Endothelial cell of umbilical vein (primary cell): Measurements from ENCODE around the gene WNT11. TPM values are rescaled to one million over a fixed set of nuclear protein-coding genes. Genes with fewer than 3 reads are reported as not detected.

ENCODE experiments used
- BruUV-seq: library from RNA; stranded (reverse); fragments of 400-500 nt; replicated peaks from 2 replicates; lab custom pipeline; 2021; lab: Mats Ljungman, UMichigan
- CTCF ChIA-PET: fragments of 300-600, 350-600 bp; sonication (Branson Sonifier 250); formaldehyde crosslinking; loops from one replicate; lab custom pipeline; 2021; ENCODE audit warnings: antibody characterized with exemption, inconsistent platforms; lab: Charles Lee
- POLR2A ChIA-PET: fragments of 300-600, 350-600 bp; sonication (Branson Sonifier 250); formaldehyde crosslinking; loops from one replicate; lab custom pipeline; 2021; ENCODE audit warnings: antibody characterized with exemption, inconsistent platforms; lab: Charles Lee
- DNase-seq: peaks from one replicate; pipeline ENCODE4 v3.0.0-alpha.2; 2011; ENCODE audit warnings: low read depth, low spot score
- FAIRE-seq: peaks from 2 replicates; lab custom pipeline; 2011; peaks lifted over from hg19 to GRCh38; lab: Jason Lieb, UNC
- H2AFZ ChIP-seq: 2 replicates; pipeline ENCODE4 v1.6.0; 2012; ENCODE audit warnings: low read depth, low read length, control low read depth, inconsistent platforms
- H3K27ac ChIP-seq: 2 replicates; pipeline ENCODE4 v1.5.1; 2011; ENCODE audit warnings: low read depth, mild to moderate bottlenecking, control low read depth, low read length, moderate library complexity; ENCODE audit not compliant: insufficient read depth
- H3K27me3 ChIP-seq, 2 experiments: 2 replicates each; pipeline versions ENCODE4 v1.6.0 to v1.6.1; 2011; ENCODE audit warnings: low read length in 2 of 2, mixed read lengths in 1 of 2; ENCODE audit not compliant: control insufficient read depth in 2 of 2, insufficient read depth in 2 of 2
- H3K36me3 ChIP-seq, 2 experiments: 2 replicates in 1 of 2; 3 replicates in 1 of 2; pipeline ENCODE4 v1.5.1; 2011; ENCODE audit warnings: low read length in 2 of 2, mild to moderate bottlenecking in 1 of 2, moderate library complexity in 1 of 2; ENCODE audit not compliant: control insufficient read depth in 2 of 2, insufficient read depth in 2 of 2; ENCODE audit errors: extremely low read depth in 1 of 2
- H3K4me1 ChIP-seq: 3 replicates; pipeline ENCODE4 v1.5.1; 2011; ENCODE audit warnings: mild to moderate bottlenecking, low read length; ENCODE audit not compliant: control insufficient read depth, insufficient read depth; ENCODE audit errors: extremely low read depth
- H3K4me2 ChIP-seq: 2 replicates; pipeline ENCODE4 v1.6.1; 2011; ENCODE audit warnings: low read length, control low read depth, mixed read lengths; ENCODE audit not compliant: insufficient read depth
- H3K4me3 ChIP-seq, 3 experiments: fragments of 200-600 bp in 1 of 3; sonication (generic), shearing (Covaris generic) in 1 of 3; replicated peaks in 1 of 3; 2 replicates each; pipeline ENCODE4 v1.5.1; 2011 to 2016; ENCODE audit warnings: control low read depth in 3 of 3, low read length in 3 of 3, mild to moderate bottlenecking in 2 of 3, inconsistent platforms in 1 of 3, low read depth in 1 of 3, moderate library complexity in 1 of 3; ENCODE audit not compliant: insufficient read depth in 1 of 3
- H3K79me2 ChIP-seq: 2 replicates; pipeline ENCODE4 v1.6.0; 2012; ENCODE audit warnings: low read length, inconsistent platforms; ENCODE audit not compliant: control insufficient read depth, insufficient read depth
- H3K9ac ChIP-seq: replicated peaks from 2 replicates; pipeline ENCODE3; 2011; ENCODE audit warnings: low read length, control low read depth; ENCODE audit not compliant: insufficient read depth; ENCODE audit errors: extremely low read depth
- H3K9me1 ChIP-seq: replicated peaks from 3 replicates; pipeline ENCODE4 v1.6.0; 2011; ENCODE audit warnings: mild to moderate bottlenecking, low read length; ENCODE audit not compliant: control insufficient read depth, insufficient read depth; ENCODE audit errors: extremely low read depth
- H3K9me3 ChIP-seq: replicated peaks from 2 replicates; pipeline ENCODE4 v1.5.1; 2012; ENCODE audit warnings: low read length, inconsistent platforms; ENCODE audit not compliant: control insufficient read depth, insufficient read depth
- H4K20me1 ChIP-seq: replicated peaks from 2 replicates; pipeline ENCODE3; 2011; ENCODE audit warnings: mild to moderate bottlenecking, low read length; ENCODE audit not compliant: control insufficient read depth, insufficient read depth; ENCODE audit errors: extremely low read depth
- CTCF ChIP-seq, 2 donors: IDR thresholded peaks; 1 replicate in 1 of 2; 2 replicates in 1 of 2; pipeline ENCODE4 v1.5.1; 2011; ENCODE audit warnings: low read length in 2 of 2, mild to moderate bottlenecking in 2 of 2, moderate library complexity in 2 of 2, control low read depth in 1 of 2, inconsistent platforms in 1 of 2, low read depth in 1 of 2; ENCODE audit not compliant: insufficient read depth in 1 of 2; ENCODE audit errors: extremely low read depth in 1 of 2
- EZH2 ChIP-seq: IDR thresholded peaks from 2 replicates; pipeline ENCODE4 v1.6.1; 2012; ENCODE audit warnings: borderline replicate concordance, low read depth, mild to moderate bottlenecking, moderate library complexity, low read length, inconsistent platforms; ENCODE audit not compliant: severe bottlenecking
- FOS ChIP-seq: IDR thresholded peaks from 2 replicates; pipeline ENCODE4 v1.6.1; 2011; ENCODE audit warnings: mild to moderate bottlenecking, low read length, moderate library complexity, borderline replicate concordance; ENCODE audit not compliant: insufficient read depth
- GATA2 ChIP-seq: IDR thresholded peaks from 2 replicates; pipeline ENCODE4 v1.7.0; 2011; ENCODE audit warnings: low read depth, mild to moderate bottlenecking, moderate library complexity, mixed read lengths, low read length; ENCODE audit not compliant: insufficient read length, insufficient read depth
- JUN ChIP-seq: IDR thresholded peaks from 2 replicates; pipeline ENCODE4 v1.6.1; 2011; ENCODE audit warnings: borderline replicate concordance, low read depth; ENCODE audit not compliant: insufficient read length, insufficient read depth
- MAX ChIP-seq: IDR thresholded peaks from 2 replicates; pipeline ENCODE4 v1.6.1; 2011; ENCODE audit not compliant: insufficient read depth, insufficient read length
- MYC ChIP-seq: IDR thresholded peaks from one replicate; pipeline ENCODE4 v1.6.1; 2011; ENCODE audit warnings: mild to moderate bottlenecking, low read depth, low read length
- POLR2A ChIP-seq: IDR thresholded peaks from 2 replicates; pipeline ENCODE4 v1.6.1; 2012; ENCODE audit warnings: low read depth, mild to moderate bottlenecking, control low read depth, low read length
- POLR2AphosphoS5 ChIP-seq: IDR thresholded peaks from 2 replicates; pipeline ENCODE4 v1.6.1; 2012; ENCODE audit warnings: low read depth, mild to moderate bottlenecking, control low read depth, low read length, moderate library complexity; ENCODE audit not compliant: insufficient read depth
- dilution Hi-C: fragments of 300-500 bp; cut with MboI; formaldehyde crosslinking; loops from one replicate; pipeline ENCODE4 v1.15.0; 2019; ENCODE audit warnings: low sequenced_read_pairs; ENCODE audit not compliant: extremely low pct_ligation_motif_present
- intact Hi-C: fragments of 100-400 bp; cut with micrococcal nuclease; formaldehyde crosslinking; loops from one replicate; pipeline ENCODE4 v1.10.0; 2022
- polyA plus RNA-seq, 4 experiments: library from polyadenylated mRNA; depleted of rRNA in 3 of 4; stranded (reverse) in 3 of 4; unstranded in 1 of 4; fragments of >200 nt; gene quantifications; 2 replicates each; pipeline versions ENCODE4 v1.2.1 to v1.2.3, GENCODE V29; 2011 to 2012; ENCODE audit warnings: missing spikeins in 1 of 4
- total RNA-seq: library from RNA; stranded (reverse); gene quantifications from 2 replicates; pipeline ENCODE4 v1.2.3, GENCODE V29; 2021

Gene WNT11
- total and polyA plus RNA-seq, 2 donors (not counting 3 experiments of a cell fraction or from before 2014, with no cell fraction given): not detected

- H3K79me2 ChIP-seq: no peaks in the 10 kb centered on the region
- CTCF ChIA-PET: interaction anchor here (1.0 to 5.0 kb wide), 3 partner anchors 10 to 25 kb away, joined by 3 to 20 read pairs (median 4); no protein-coding TSS in a partner anchor
Observed at GRCh38 chr11:76217653-76218160, 11.4 kb upstream of the WNT11 start.

More at GRCh38 chr11:76217653-76218160, 11.4 kb upstream of the WNT11 start:
- no peaks in the 10 kb centered on the region for H4K20me1 ChIP-seq
- TF ChIP-seq POLR2A: no peak
- TF ChIP-seq EZH2: no peak
- no peak for TF ChIP-seq MYC
- no peak for TF ChIP-seq JUN
- TF ChIP-seq GATA2: no peak
- no peak for TF ChIP-seq CTCF (IDR thresholded peaks at IDR 0.05; ENCODE audit: extremely low read depth in 1 of 2, insufficient read depth in 1 of 2, low read depth in 1 of 2, low read length in 2 of 2)
- TF ChIP-seq POLR2AphosphoS5: no peak
- no peak for TF ChIP-seq FOS
- no peak for TF ChIP-seq MAX
- no peaks in the 10 kb centered on the region for H3K36me3 ChIP-seq
- H3K27ac ChIP-seq: no peak overlapping the region
- no peak overlapping the region for H3K4me2 ChIP-seq
- POLR2A ChIA-PET: no interaction called here
- no peak overlapping the region for H3K4me3 ChIP-seq
- dilution Hi-C loops: no loop called here
- DNase-seq (no peak), FAIRE-seq (no peak)
- H2AFZ ChIP-seq: no peak overlapping the region
- BruUV-seq: no TSS peak
- H3K9ac ChIP-seq: no peak overlapping the region
- intact Hi-C loops: no loop called here
- H3K4me1 ChIP-seq: no peaks in the 10 kb centered on the region
- H3K9me1 ChIP-seq: no peaks in the 10 kb centered on the region
- no peaks in the 10 kb centered on the region for H3K9me3 ChIP-seq
- H3K27me3 ChIP-seq: peaks cover 5 to 16% of the 10 kb centered on the region in 2 experiments
